Panc1 (cell line): Measurements from ENCODE around the gene CLCF1.

Source experiments
- POLR2AphosphoS5 ChIP-seq: IDR thresholded peaks from 2 replicates; pipeline ENCODE4 v1.6.1; 2012; ENCODE audit warnings: mild to moderate bottlenecking, low read depth, low read length, moderate library complexity
- TF ChIP-seq, protein P1 (sequence below): fragments of 450-650 bp; IDR thresholded peaks from 2 replicates; pipeline ENCODE4 v1.5.1; 2017; ENCODE audit warnings: mild to moderate bottlenecking
- TF ChIP-seq, protein P2 (sequence below), 2 experiments: IDR thresholded peaks; 2 replicates each; pipeline ENCODE4 v1.6.1; 2011 to 2012; ENCODE audit warnings: low read depth in 2 of 2, control low read depth in 1 of 2, low read length in 1 of 2, mild to moderate bottlenecking in 1 of 2, moderate library complexity in 1 of 2; ENCODE audit not compliant: insufficient read depth in 1 of 2

DNA sequence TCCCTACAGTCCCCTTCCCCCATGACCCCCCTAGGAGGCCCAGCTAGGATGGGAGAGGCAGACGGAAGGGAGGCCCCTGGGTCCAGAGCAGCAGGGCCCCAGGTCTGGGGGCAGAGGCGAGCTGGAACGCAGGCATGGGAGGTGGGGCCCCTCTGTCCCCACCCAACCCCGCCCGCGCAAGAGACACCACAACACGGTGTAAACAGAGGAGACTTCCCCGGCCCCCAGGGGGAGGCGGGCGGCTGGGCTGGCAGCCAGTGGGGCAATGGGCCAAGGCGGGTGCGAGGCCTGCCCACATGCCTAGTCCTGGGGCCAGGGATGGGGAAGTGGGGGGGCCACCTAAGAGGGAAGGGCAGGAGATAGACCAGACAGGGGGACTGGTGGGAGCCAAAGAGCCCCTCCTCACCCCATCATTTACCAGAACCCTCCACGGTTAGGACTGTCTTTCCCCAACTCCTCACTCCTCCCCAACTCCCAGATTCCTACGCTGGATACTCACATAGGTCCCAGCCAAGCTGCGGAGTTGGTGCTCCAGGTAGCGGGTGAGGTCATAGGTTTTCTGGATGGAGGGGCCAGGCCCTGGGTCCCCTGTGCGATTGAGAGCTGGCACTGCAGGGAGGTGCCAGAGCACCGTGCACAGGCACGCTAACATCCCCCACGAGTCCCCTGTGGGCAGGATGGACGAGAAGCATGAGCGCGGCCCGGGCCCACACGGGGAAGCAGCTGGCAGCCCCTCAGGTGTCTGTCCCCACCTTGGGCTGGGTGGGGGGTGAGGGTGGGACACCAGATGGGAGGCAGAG lies 6.2 kb downstream of the CLCF1 start:
- TF ChIP-seq, protein P1, sequence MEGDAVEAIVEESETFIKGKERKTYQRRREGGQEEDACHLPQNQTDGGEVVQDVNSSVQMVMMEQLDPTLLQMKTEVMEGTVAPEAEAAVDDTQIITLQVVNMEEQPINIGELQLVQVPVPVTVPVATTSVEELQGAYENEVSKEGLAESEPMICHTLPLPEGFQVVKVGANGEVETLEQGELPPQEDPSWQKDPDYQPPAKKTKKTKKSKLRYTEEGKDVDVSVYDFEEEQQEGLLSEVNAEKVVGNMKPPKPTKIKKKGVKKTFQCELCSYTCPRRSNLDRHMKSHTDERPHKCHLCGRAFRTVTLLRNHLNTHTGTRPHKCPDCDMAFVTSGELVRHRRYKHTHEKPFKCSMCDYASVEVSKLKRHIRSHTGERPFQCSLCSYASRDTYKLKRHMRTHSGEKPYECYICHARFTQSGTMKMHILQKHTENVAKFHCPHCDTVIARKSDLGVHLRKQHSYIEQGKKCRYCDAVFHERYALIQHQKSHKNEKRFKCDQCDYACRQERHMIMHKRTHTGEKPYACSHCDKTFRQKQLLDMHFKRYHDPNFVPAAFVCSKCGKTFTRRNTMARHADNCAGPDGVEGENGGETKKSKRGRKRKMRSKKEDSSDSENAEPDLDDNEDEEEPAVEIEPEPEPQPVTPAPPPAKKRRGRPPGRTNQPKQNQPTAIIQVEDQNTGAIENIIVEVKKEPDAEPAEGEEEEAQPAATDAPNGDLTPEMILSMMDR = no peak
- TF ChIP-seq, protein P2, sequence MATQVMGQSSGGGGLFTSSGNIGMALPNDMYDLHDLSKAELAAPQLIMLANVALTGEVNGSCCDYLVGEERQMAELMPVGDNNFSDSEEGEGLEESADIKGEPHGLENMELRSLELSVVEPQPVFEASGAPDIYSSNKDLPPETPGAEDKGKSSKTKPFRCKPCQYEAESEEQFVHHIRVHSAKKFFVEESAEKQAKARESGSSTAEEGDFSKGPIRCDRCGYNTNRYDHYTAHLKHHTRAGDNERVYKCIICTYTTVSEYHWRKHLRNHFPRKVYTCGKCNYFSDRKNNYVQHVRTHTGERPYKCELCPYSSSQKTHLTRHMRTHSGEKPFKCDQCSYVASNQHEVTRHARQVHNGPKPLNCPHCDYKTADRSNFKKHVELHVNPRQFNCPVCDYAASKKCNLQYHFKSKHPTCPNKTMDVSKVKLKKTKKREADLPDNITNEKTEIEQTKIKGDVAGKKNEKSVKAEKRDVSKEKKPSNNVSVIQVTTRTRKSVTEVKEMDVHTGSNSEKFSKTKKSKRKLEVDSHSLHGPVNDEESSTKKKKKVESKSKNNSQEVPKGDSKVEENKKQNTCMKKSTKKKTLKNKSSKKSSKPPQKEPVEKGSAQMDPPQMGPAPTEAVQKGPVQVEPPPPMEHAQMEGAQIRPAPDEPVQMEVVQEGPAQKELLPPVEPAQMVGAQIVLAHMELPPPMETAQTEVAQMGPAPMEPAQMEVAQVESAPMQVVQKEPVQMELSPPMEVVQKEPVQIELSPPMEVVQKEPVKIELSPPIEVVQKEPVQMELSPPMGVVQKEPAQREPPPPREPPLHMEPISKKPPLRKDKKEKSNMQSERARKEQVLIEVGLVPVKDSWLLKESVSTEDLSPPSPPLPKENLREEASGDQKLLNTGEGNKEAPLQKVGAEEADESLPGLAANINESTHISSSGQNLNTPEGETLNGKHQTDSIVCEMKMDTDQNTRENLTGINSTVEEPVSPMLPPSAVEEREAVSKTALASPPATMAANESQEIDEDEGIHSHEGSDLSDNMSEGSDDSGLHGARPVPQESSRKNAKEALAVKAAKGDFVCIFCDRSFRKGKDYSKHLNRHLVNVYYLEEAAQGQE (IDR thresholded peaks at IDR 0.05; ENCODE audit: insufficient read depth in 1 of 2, low read depth in 2 of 2, low read length in 1 of 2) = no peak
- no peak for TF ChIP-seq POLR2AphosphoS5
